Peyer's patch (tissue), 4 donors: ENCODE measurements around the gene ABCC8. TPM values are rescaled to one million over a fixed set of nuclear protein-coding genes. Genes with fewer than 3 reads are reported as not detected.

Experiments used
- DNase-seq, 3 donors: peaks; one replicate each; pipeline ENCODE4 v3.0.0-alpha.2; 2017 to 2019
- H3K27ac ChIP-seq, 4 donors: fragments of 200-600 bp; sonication (generic); one replicate each; pipeline ENCODE4 v1.5.1; 2016 to 2019
- H3K27me3 ChIP-seq, 2 donors: fragments of 200-600 bp; sonication (generic); one replicate each; pipeline ENCODE4 v1.5.1; 2019
- H3K36me3 ChIP-seq, 3 donors: fragments of 200-600 bp; sonication (generic); one replicate each; pipeline ENCODE4 v1.5.1; 2016 to 2019
- H3K4me1 ChIP-seq, 4 donors: fragments of 200-600 bp; sonication (generic); one replicate each; pipeline ENCODE4 v1.5.1; 2016 to 2019
- H3K4me3 ChIP-seq, 4 donors: fragments of 200-600 bp; sonication (generic); 1 replicate in 3 of 4; 2 replicates in 1 of 4; pipeline ENCODE4 v1.5.1; 2016 to 2019; ENCODE audit warnings: mild to moderate bottlenecking in 1 of 4
- H3K9me3 ChIP-seq, 4 donors: fragments of 200-600 bp; sonication (generic); one replicate each; pipeline ENCODE4 v1.5.1; 2016 to 2019; ENCODE audit warnings: mild to moderate bottlenecking in 1 of 4
- POLR2A ChIP-seq, 2 donors: fragments of 450-650 bp; IDR thresholded peaks; one replicate each; pipeline ENCODE4 v1.5.1; 2017; ENCODE audit warnings: antibody characterized with exemption in 2 of 2, mild to moderate bottlenecking in 2 of 2, moderate library complexity in 2 of 2
- total RNA-seq, 4 donors: library from RNA; depleted of rRNA; stranded (reverse); fragments of >200 nt; gene quantifications; one replicate each; pipeline ENCODE4 v1.1.0, GENCODE V29; 2016
- TF ChIP-seq, protein P1 (sequence below), 6 experiments: fragments of 450-650 bp in 4 of 6; fragments of 200-600 bp in 2 of 6; sonication (generic) in 1 of 6; IDR thresholded peaks; one replicate each; pipeline ENCODE4 v1.5.1; 2017 to 2019; ENCODE audit warnings: antibody characterized with exemption in 6 of 6, mild to moderate bottlenecking in 3 of 6, moderate library complexity in 1 of 6

Gene ABCC8
- total RNA-seq, 4 donors from 2014 or later: 7.4 to 301 (median 19.2) TPM

DNA sequence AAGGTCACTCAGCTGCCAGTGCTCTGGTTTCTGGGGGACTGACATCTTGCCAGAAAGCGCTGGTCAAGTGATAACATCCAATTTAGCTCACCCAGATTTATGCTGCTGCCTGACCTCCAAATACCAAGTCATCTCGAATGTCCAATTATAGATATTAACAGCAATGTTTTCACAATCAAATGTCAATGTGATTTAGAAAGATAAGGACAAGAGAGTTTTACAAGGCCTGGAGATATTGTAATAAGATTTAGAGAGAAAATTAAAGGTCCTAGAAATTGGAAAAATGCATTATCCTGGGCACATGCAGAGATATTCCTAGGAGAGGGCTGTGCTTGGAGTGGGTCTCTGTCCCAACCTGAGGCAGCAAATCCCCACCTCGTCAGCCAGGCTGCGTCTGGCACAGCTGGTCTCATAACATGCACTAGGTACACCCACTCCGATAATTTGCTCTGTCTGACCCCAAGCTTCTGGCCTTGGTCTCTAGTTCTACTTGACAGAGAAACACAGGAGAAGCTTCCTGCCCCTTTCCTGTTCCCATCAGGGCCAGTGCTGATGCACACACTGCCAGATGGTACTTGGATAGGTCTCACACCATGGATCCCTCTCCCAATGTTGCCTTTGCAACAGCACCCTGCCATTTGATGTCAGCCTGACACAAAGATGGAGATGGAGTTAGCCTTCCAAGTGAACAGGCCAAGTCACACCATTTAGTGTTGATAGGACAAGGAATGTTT lies 39.0 kb upstream of the ABCC8 start:
- no peak for DNase-seq
- no peaks in the 10 kb centered on the region for H3K4me1 ChIP-seq
- H3K27ac ChIP-seq: no peak overlapping the region
- H3K4me3 ChIP-seq: no peak overlapping the region
- peaks cover 0 to 32% (median 0%) of the 10 kb centered on the region in 3 donors for H3K36me3 ChIP-seq
- no peaks in the 10 kb centered on the region for H3K9me3 ChIP-seq
- no peak for TF ChIP-seq POLR2A (IDR thresholded peaks at IDR 0.05)
- TF ChIP-seq, protein P1, sequence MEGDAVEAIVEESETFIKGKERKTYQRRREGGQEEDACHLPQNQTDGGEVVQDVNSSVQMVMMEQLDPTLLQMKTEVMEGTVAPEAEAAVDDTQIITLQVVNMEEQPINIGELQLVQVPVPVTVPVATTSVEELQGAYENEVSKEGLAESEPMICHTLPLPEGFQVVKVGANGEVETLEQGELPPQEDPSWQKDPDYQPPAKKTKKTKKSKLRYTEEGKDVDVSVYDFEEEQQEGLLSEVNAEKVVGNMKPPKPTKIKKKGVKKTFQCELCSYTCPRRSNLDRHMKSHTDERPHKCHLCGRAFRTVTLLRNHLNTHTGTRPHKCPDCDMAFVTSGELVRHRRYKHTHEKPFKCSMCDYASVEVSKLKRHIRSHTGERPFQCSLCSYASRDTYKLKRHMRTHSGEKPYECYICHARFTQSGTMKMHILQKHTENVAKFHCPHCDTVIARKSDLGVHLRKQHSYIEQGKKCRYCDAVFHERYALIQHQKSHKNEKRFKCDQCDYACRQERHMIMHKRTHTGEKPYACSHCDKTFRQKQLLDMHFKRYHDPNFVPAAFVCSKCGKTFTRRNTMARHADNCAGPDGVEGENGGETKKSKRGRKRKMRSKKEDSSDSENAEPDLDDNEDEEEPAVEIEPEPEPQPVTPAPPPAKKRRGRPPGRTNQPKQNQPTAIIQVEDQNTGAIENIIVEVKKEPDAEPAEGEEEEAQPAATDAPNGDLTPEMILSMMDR (IDR thresholded peaks at IDR 0.05): no peak
- no peaks in the 10 kb centered on the region for H3K27me3 ChIP-seq

DNA sequence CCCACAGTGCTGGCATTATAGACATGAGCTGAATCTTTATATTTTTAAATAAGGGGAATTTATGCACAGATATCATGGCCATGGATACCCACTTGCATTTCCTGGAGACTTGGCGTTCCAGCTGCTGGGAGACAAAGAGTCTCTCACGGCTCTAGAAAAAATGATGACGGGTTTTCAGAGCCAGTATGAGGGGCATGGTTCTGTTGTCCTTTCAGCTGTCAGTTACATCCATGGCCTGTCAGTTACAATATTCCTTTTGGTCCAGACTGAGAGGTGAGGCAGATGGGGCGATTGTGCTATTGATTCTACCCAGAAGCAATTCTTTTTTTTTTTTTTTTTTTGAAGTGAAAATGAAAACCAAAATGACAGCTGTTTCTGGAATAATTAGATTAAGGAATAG lies 37.8 kb upstream of the ABCC8 start:
- no peak for DNase-seq
- Histone ChIP-seq H3K4me1 (no peaks in the 10 kb centered on the region), H3K36me3 (peaks cover 0 to 31% (median 0%) of the 10 kb centered on the region in 3 donors), H3K27me3 (no peaks in the 10 kb centered on the region), H3K9me3 (no peaks in the 10 kb centered on the region), H3K4me3 (no peak overlapping the region), H3K27ac (no peak overlapping the region)
- TF ChIP-seq, protein P1 (IDR thresholded peaks at IDR 0.05): no peak
- no peak for TF ChIP-seq POLR2A (IDR thresholded peaks at IDR 0.05)

DNA sequence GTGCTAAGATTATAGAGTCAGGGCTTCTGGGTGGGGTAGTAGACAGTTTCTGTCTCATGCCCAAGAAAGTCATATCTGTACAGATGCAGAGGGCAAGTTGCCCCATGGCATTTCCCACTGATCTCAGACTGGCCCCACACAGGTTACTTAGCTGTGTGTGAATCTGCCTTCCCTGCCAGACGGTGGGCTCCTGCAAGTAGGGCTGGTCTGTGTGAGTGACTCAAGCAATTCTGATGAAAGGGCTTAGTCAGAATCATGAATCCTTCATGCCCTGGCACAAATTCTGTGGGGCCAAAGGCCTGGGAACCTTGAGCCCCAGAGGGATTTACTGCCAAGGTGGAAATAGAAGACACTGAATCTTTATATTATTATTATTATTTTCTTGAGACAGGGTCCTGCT lies 37.2 kb upstream of the ABCC8 start:
- DNase-seq: no peak
- H3K36me3 ChIP-seq: peaks cover 0 to 34% (median 0%) of the 10 kb centered on the region in 3 donors

DNA sequence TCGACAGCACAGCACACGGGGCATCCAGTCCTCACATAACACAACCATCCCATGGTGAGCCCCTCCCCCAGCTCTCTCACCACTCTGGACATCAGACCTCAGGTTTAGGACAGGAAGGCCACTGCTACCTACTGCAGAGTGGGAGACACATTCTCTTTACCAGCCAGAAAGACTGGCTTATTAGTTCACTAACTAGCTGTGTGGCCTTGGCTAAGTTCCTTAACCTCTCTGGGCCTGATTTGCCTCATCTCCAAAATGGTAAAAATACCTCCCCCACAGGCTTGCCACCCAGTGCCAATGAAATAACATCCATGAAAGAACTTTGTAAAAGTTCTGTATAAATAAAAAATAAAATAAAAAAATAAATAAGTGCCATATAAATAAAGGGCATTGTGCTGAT lies 35.5 kb upstream of the ABCC8 start:
- TF ChIP-seq, protein P1 (IDR thresholded peaks at IDR 0.05): no peak
- TF ChIP-seq POLR2A (IDR thresholded peaks at IDR 0.05): no peak
- H3K4me1 ChIP-seq: no peaks in the 10 kb centered on the region
- H3K4me3 ChIP-seq: no peak overlapping the region
- H3K27ac ChIP-seq: no peak overlapping the region
- no peaks in the 10 kb centered on the region for H3K27me3 ChIP-seq
- DNase-seq: no peak
- H3K36me3 ChIP-seq: peaks cover 0 to 21% (median 0%) of the 10 kb centered on the region in 3 donors
- no peaks in the 10 kb centered on the region for H3K9me3 ChIP-seq

More for the DNA sequence above, 37.2 kb upstream of the ABCC8 start:
- TF ChIP-seq POLR2A (IDR thresholded peaks at IDR 0.05): no peak
- TF ChIP-seq, protein P1 (IDR thresholded peaks at IDR 0.05): no peak
- H3K27ac ChIP-seq: no peak overlapping the region
- H3K4me3 ChIP-seq: no peak overlapping the region
- H3K4me1 ChIP-seq: no peaks in the 10 kb centered on the region
- no peaks in the 10 kb centered on the region for H3K27me3 ChIP-seq
- H3K9me3 ChIP-seq: no peaks in the 10 kb centered on the region

DNA sequence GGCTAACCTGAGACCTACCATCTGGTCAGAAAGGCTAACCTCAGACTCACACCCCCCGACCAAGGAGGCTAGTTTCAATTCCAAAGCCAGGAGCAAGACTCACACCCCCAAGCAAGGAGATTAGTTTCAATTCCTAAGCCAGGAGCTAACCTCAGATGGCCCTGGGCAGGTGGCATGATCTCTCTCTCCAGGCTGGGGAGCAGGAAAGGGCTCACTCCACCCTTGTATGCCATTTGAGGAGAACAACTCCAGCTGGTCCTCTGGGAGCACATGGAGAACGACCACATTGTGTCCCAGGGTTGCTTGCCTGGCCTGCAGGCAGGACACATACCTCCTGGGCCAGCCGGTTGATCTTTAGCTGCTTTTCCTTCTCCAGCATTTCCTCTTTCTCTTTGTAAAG lies 34.9 kb upstream of the ABCC8 start:
- no peaks in the 10 kb centered on the region for H3K27me3 ChIP-seq
- H3K4me1 ChIP-seq: no peaks in the 10 kb centered on the region
- no peak overlapping the region for H3K27ac ChIP-seq
- no peaks in the 10 kb centered on the region for H3K9me3 ChIP-seq
- no peak overlapping the region for H3K4me3 ChIP-seq
- no peak for DNase-seq
- peaks cover 0 to 16% (median 0%) of the 10 kb centered on the region in 3 donors for H3K36me3 ChIP-seq
- no peak for TF ChIP-seq POLR2A (IDR thresholded peaks at IDR 0.05)
- TF ChIP-seq, protein P1 (IDR thresholded peaks at IDR 0.05): no peak
